ENCODE data around the gene SULT4A1.

The SULT4A1 gene

GRCh38 chr22:43844560-43845545, 17.5 kb downstream of the SULT4A1 start:
- TF ChIP-seq CTCF (conservative IDR thresholded peaks at IDR 0.05; ENCODE audit: low read depth, low read length): no peak
- H3K4me3 ChIP-seq (ENCODE audit: low read depth, low read length): no peak overlapping the region
- DNase-seq (ENCODE audit: low read depth): no peak

DNA sequence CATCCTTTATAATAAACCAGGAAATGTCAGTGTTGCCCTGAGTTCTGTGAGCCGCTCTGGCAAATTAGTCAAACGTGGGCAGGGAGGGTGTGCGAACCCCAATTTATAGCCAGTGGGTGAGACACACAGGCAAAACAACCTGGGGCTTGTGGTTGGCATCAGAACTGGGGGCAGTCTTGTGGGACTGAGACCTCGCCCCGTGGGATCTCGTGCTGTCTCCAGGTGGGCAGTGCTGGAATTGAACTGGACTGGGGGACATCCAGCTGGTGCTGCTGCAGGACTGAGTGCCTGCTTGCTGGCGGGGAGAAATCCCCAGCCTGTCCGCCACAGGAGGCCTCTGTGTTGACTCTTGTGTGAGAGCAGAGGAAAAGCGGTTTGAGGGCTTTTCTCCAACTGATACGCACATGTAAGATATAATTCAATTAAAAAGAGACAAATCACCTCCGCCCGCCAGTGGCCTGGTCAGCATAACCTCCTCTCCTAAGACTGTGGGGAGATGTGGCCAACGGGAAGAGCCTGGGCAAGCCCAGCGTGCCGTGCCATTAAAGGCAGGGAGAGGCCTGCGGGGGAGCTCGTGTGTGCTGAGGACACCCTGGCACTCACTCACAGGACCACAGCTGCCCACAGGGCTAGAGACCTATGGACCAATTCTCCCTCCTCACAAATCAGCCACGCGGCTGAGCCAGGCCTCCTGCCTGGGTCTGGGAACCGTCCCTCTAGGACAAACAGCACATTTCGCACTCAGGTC, 18.4 kb downstream of the SULT4A1 start:
- no peak for DNase-seq (ENCODE audit: low read depth)
- H3K4me3 ChIP-seq (ENCODE audit: low read depth, low read length): no peak overlapping the region
- no peak for TF ChIP-seq CTCF (conservative IDR thresholded peaks at IDR 0.05; ENCODE audit: low read depth, low read length)

GRCh38 chr22:43841742-43842141, 20.6 kb downstream of the SULT4A1 start:
- no peak for DNase-seq (ENCODE audit: low read depth)
- no peak for TF ChIP-seq CTCF (conservative IDR thresholded peaks at IDR 0.05; ENCODE audit: low read depth, low read length)
- H3K4me3 ChIP-seq (ENCODE audit: low read depth, low read length): no peak overlapping the region

DNA sequence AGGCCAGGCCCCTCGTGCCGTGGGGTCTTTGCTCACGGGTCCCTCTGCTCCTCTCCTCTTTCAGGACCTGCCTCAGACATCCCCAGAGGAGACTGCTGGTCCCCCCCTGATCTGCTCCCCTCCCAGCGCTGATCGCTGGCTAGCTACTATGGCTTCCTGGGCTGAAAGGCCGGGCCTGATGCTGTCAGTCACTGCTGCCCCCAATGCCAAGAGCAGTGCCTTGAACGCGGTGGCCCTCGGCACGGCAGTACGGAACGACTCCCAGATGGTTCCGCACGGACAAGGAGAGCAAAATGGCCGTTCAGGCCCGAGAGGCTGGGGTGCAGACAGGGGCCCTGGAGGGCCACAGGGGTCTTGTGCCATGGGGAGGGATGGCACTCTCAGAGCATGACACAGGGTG, 21.5 kb downstream of the SULT4A1 start:
- no peak for DNase-seq (ENCODE audit: low read depth)
- H3K4me3 ChIP-seq (ENCODE audit: low read depth, low read length): no peak overlapping the region
- no peak for TF ChIP-seq CTCF (conservative IDR thresholded peaks at IDR 0.05; ENCODE audit: low read depth, low read length)

DNA sequence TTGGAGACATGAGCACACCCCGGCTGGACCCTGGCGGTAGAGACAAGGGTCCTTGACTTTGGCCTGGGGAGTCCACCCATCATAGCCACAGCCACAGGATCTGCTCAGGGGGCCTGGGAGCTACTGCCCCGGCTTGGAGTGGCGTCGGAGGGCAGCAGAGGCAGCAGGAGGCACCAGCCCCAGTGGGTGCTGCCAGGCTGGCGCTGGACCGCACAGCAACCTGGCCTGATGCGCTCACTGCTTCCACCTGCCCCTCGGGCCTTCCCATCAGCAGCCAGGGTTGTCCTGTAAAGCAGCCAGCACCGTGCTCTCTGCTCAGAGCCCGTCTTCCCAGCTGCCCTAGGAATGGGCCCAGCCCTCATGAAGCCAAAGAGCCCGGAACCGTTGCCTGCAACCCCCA, 21.9 kb downstream of the SULT4A1 start:
- TF ChIP-seq CTCF (conservative IDR thresholded peaks at IDR 0.05; ENCODE audit: low read depth, low read length): no peak
- DNase-seq (ENCODE audit: low read depth): no peak

DNA sequence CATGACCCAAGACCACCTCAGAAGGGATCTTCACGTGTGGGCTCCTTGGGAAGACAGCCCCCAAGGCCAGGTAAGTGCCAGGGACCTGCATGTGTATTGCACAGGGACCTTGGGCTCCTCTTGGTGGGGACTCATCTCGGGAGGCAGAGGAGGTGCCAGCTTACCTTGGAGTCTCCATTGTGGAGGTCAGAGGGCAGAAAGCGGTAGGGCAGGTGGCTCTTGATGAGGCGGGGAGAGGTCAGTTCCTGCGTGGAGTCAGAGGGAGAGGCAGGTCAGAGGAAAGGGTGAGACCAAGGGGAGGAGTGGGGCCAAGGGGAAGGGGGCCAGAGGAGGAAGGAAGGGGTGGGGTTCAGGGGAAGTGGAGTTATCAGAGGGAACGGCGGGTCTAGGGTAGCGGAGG, 22.5 kb downstream of the SULT4A1 start:
- DNase-seq (ENCODE audit: low read depth): no peak
- TF ChIP-seq CTCF (conservative IDR thresholded peaks at IDR 0.05; ENCODE audit: low read depth, low read length): no peak
- no peak overlapping the region for H3K4me3 ChIP-seq (ENCODE audit: low read depth, low read length)

More for the DNA sequence above, 21.9 kb downstream of the SULT4A1 start:
- H3K4me3 ChIP-seq (ENCODE audit: low read depth, low read length): no peak overlapping the region

Data from choroid plexus epithelial cell (primary cell).